GM23338 (cell line): ENCODE results near the gene PIK3C2G. TPM values are rescaled to one million over a fixed set of nuclear protein-coding genes. Genes with fewer than 3 reads are reported as not detected.

ENCODE experiments used
- polyA plus RNA-seq: library from polyadenylated mRNA; unstranded; fragments of >200 nt; fragmentation: Nextera tagmentation; extraction: Ambion mirVana; gene quantifications from 2 replicates; pipeline ENCODE4 v1.2.1, GENCODE V29; 2016
- total RNA-seq: library from RNA; depleted of rRNA; stranded (reverse); fragments of >200 nt; shearing (Covaris generic); gene quantifications from 2 replicates; pipeline ENCODE4 v1.2.3, GENCODE V29; 2014; rRNA removed
- TF ChIP-seq, protein P1 (sequence below): fragments of 250-450 bp; sonication (Bioruptor Pico); IDR thresholded peaks from 2 replicates; pipeline ENCODE4 v1.5.0; 2020; ENCODE audit warnings: mild to moderate bottlenecking, moderate library complexity

The PIK3C2G gene
- total and polyA plus RNA-seq, 2 experiments from 2014 or later = not detected

DNA sequence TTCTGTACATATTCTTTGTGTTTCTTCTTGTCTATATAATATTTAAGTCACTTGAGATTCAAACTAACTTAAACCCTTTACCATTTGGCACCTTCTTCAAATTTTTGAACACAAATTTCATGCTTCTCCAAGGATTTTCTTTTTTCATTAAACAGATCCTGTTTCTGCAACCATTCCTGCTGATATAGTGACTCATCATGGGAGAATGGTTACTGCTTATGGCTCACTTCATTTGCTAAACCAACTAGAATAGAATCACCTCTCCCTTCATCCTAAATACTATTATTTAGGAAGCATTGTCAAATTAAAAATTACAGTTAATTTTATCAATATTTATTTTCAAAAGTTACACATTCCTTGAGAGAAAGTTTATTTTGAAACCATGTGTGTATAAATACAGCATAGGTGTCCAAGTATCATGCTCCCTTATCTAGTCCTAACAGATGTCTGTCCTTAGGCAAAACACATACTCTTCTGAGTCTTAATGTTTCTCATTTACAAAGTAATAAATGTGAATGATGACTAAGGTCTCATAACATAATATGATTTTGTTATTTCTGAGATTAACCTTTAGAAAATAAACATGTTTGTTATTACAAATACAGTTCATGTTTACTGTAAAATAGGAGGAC lies 435.8 kb downstream of the PIK3C2G start (continued):
- TF ChIP-seq, protein P1, sequence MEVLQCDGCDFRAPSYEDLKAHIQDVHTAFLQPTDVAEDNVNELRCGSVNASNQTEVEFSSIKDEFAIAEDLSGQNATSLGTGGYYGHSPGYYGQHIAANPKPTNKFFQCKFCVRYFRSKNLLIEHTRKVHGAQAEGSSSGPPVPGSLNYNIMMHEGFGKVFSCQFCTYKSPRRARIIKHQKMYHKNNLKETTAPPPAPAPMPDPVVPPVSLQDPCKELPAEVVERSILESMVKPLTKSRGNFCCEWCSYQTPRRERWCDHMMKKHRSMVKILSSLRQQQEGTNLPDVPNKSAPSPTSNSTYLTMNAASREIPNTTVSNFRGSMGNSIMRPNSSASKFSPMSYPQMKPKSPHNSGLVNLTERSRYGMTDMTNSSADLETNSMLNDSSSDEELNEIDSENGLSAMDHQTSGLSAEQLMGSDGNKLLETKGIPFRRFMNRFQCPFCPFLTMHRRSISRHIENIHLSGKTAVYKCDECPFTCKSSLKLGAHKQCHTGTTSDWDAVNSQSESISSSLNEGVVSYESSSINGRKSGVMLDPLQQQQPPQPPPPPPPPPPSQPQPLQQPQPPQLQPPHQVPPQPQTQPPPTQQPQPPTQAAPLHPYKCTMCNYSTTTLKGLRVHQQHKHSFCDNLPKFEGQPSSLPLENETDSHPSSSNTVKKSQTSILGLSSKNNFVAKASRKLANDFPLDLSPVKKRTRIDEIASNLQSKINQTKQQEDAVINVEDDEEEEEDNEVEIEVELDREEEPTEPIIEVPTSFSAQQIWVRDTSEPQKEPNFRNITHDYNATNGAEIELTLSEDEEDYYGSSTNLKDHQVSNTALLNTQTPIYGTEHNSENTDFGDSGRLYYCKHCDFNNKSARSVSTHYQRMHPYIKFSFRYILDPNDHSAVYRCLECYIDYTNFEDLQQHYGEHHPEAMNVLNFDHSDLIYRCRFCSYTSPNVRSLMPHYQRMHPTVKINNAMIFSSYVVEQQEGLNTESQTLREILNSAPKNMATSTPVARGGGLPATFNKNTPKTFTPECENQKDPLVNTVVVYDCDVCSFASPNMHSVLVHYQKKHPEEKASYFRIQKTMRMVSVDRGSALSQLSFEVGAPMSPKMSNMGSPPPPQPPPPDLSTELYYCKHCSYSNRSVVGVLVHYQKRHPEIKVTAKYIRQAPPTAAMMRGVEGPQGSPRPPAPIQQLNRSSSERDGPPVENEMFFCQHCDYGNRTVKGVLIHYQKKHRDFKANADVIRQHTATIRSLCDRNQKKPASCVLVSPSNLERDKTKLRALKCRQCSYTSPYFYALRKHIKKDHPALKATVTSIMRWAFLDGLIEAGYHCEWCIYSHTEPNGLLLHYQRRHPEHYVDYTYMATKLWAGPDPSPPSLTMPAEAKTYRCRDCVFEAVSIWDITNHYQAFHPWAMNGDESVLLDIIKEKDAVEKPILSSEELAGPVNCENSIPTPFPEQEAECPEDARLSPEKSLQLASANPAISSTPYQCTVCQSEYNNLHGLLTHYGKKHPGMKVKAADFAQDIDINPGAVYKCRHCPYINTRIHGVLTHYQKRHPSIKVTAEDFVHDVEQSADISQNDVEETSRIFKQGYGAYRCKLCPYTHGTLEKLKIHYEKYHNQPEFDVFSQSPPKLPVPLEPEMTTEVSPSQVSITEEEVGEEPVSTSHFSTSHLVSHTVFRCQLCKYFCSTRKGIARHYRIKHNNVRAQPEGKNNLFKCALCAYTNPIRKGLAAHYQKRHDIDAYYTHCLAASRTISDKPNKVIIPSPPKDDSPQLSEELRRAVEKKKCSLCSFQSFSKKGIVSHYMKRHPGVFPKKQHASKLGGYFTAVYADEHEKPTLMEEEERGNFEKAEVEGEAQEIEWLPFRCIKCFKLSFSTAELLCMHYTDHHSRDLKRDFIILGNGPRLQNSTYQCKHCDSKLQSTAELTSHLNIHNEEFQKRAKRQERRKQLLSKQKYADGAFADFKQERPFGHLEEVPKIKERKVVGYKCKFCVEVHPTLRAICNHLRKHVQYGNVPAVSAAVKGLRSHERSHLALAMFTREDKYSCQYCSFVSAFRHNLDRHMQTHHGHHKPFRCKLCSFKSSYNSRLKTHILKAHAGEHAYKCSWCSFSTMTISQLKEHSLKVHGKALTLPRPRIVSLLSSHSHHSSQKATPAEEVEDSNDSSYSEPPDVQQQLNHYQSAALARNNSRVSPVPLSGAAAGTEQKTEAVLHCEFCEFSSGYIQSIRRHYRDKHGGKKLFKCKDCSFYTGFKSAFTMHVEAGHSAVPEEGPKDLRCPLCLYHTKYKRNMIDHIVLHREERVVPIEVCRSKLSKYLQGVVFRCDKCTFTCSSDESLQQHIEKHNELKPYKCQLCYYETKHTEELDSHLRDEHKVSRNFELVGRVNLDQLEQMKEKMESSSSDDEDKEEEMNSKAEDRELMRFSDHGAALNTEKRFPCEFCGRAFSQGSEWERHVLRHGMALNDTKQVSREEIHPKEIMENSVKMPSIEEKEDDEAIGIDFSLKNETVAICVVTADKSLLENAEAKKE (CRISPR knock-in tag) = no peak

Other genes with a start within 250 kb of the PIK3C2G start
- gene RERGL, start 171.3 kb upstream of the PIK3C2G start, total RNA-seq = not detected in 2 replicates
- not detected in 2 replicates for gene RERGL, start 171.3 kb upstream of the PIK3C2G start, polyA plus RNA-seq